ENCODE data around the gene SNX10.

The SNX10 gene

DNA sequence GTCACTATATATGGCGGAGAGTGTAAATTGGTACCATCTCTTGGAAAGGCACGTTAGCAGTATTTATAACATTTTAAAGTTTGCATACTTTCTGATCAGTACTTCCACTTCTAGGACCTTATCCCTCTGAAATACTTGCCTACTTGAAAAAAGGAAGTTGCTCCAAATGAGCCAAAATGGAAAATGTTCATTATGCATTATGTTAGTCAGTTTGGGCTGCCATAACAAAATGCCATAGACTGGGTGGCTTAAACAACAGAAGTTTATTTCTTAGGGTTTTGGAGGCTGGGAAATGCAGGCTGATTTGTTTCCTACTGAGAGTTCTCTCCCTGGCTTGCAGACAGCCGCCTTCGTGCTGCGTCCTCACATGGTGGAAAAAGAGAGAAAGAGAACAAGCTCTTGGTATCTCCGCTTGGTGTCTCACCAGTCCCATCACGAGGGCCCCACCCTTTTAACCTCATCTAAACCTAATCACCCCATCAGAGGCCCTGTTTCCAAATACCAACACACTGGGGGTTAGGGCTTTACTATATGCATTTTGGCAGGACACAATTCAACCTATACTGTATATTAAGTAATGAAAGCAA is 6.9 kb downstream of the SNX10 start:
- no peak for DNase-seq (ENCODE audit: low read depth in 2 of 2, low spot score in 1 of 2)

DNA sequence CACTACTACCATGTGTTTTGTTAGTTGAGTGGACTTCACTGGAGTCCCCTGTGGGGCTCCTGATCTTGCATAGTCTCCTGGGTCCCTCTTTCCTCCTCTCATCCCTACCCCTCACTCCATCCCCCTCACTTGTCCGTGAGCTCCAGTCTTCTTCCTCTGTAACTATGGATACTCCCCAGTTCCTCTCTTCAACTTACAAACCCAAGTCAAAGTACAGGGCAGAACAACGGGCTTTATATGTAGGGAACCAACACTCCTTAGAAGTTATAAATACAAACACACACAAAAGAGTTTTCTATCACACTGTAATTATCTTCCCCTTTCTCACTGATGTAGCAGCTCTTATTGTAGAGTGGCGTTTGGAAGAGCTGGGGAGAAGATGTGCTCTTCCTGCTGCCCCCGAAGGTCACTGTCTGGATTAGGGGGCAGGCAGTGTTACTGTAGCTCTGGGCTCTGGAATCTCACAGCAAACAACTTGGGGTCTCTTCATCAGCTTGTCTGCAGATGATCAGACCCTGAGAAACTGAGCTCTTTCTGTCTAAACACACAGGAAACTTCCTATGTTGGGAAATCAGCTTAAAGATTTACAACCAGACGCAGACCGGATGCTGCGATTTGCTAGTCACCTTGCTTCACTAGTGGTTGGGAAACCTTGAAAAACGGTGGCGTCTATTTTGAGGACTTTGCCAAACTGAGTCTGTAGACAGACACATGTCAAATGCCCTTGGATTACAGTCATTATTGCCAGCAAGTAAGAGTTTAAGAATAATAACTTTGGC is 13.6 kb downstream of the SNX10 start:
- DNase-seq (ENCODE audit: low read depth in 2 of 2, low spot score in 1 of 2): no peak

DNA sequence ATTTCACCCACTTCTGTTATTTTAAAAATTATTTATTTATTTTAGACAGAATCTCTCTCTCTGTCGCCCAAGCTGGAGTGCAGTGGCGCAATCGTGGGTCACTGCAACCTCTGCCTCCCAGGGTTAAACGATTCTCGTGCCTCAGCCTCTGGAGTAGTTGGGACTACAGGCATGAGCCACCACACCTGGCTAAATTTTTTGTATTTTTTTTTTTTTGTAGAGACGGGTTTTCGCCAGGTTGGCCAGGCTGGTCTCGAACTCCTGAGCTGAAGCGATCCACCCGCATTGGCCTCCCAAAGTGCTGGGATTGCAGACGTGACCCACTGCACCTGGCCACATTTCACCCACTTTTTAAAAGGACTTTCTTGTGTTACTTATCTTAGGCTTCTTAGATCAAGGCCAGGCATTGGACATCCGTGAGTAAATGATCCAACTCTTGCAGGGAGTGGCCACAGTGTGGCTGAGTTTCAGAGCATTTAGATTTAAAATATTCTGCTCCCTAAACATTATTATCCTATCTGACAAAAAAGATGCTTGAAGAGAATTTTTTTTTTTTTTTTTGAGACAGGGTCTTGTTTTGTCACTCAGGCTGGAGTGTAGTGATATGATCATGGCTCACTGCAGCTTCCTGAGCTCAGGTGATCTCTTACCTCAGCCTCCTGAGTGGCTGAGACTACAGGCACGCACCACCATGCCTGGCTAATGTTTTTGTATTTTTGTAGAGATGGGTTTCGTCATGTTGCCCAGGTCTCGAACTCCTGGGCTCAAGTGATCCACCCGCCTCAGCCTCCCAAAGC is 14.4 kb downstream of the SNX10 start:
- DNase-seq (ENCODE audit: low read depth in 2 of 2, low spot score in 1 of 2): no peak

DNA sequence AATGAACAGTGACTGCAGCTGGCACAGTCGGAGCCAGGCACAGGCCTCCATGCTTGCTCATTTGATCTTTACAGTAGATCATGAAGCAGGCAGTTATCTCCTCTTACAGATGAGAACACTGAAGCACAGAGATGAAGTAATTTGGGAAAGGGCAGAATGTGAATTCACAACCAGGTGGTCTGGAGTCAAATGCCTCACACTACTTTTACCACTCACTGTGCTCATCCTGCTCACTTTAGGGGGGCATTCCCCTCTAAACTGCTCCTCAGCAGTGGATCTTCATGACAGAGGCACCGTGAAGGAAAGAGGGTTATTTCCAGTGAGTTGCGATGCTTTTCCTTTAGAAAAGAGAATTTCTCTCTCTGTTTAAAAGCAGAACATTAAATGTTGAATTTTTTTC is 15.1 kb downstream of the SNX10 start:
- DNase-seq (ENCODE audit: low read depth in 2 of 2, low spot score in 1 of 2): no peak

- no peak for DNase-seq (ENCODE audit: low read depth in 2 of 2, low spot score in 1 of 2)
These were observed 15.6 kb downstream of the SNX10 start for GRCh38 chr7:26307226-26307625.

DNA sequence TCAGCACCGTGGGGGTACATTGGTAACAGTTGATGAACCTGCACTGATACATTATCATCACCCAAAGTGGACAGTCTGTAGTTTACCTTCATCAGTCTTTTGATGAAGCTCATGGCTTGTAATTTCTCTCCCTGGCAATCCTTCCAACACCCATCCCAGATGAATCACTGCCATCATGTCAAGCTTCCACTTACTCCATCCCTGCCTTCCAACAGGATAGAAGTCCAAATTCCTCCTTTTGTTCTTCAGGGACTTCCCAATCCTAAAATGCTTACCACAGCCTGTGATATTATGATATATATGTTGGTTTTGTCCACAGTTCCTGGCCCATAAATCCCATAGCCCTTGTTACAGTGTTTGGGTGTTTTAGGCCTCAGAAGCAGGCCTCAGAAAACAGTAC is 16.1 kb downstream of the SNX10 start:
- DNase-seq (ENCODE audit: low read depth in 2 of 2, low spot score in 1 of 2): no peak

- no peak for DNase-seq (ENCODE audit: low read depth in 2 of 2, low spot score in 1 of 2)
These were observed 16.9 kb downstream of the SNX10 start for GRCh38 chr7:26308551-26308950.

DNA sequence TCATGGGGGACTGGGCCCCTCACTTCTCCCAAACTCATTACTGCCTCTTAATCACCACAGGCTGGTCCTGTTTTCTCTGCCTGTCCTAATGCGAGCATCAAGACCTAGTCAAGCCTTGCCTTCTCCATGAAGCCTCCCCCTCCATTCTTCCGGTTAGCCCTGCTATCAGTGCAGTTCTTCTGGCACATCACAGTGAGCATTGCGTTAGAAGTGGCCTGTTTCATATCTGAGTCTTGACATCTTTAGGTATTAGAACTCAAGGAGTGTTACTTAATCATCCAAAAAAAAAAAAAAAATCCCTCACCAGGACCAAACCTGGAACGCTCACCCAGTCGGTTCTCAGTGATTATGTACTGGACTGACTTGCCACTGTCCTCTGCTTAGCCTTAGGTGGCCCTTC is 17.4 kb downstream of the SNX10 start:
- DNase-seq (ENCODE audit: low read depth in 2 of 2, low spot score in 1 of 2): no peak

- DNase-seq (ENCODE audit: low read depth in 2 of 2, low spot score in 1 of 2): no peak
These were observed 20.1 kb downstream of the SNX10 start for GRCh38 chr7:26311798-26312197.

- DNase-seq (ENCODE audit: low read depth in 2 of 2, low spot score in 1 of 2): no peak
These were observed 25.5 kb downstream of the SNX10 start for GRCh38 chr7:26317211-26317610.

DNA sequence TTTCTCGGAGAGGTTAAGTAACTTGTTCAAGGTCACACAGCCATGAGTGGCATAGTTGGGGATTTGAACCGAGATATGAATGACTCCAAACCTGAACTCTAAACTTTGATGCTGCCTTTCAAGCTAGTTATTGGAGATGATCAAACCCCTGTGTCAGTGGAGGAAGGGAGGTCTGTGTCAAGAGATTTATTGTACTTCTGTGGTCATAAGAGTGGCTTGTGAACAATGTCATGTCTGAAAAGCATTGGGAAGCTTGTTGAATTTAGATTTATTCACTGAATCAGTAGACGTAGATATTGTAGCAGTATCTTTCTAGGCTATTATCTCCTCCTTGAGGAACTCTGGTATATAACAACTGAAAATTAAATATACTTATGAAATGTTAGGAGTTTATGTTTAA is 27.3 kb downstream of the SNX10 start:
- DNase-seq (ENCODE audit: low read depth in 2 of 2, low spot score in 1 of 2): no peak

GRCh38 chr7:26319636-26320035 is 28.0 kb downstream of the SNX10 start:
- no peak for DNase-seq (ENCODE audit: low read depth in 2 of 2, low spot score in 1 of 2)

GRCh38 chr7:26320878-26321277 is 29.2 kb downstream of the SNX10 start:
- DNase-seq (ENCODE audit: low read depth in 2 of 2, low spot score in 1 of 2): no peak

GRCh38 chr7:26321435-26321834 is 29.8 kb downstream of the SNX10 start:
- DNase-seq (ENCODE audit: low read depth in 2 of 2, low spot score in 1 of 2): no peak

DNA sequence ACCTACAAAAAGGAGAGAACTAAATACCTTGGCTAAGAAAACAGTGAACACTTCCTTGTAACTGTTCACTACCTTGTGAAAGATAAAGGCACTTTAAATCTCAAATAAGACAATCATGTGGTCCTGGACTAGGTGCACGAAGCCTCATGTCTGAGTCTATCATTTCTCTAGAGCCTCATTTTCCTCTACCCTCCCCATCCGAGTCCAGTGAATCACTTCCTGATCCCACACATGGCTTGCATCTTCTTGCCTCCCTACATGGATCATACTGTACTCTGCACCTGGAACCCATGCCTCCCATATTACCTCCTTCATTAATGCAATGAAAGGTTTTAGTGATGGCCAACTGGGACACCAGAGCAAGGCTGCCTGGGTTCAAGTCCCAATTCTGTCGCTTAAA is 34.5 kb downstream of the SNX10 start:
- no peak for DNase-seq (ENCODE audit: low read depth in 2 of 2, low spot score in 1 of 2)

- DNase-seq (ENCODE audit: low read depth in 2 of 2, low spot score in 1 of 2): no peak
These were observed 37.1 kb downstream of the SNX10 start for GRCh38 chr7:26328498-26329390.

DNA sequence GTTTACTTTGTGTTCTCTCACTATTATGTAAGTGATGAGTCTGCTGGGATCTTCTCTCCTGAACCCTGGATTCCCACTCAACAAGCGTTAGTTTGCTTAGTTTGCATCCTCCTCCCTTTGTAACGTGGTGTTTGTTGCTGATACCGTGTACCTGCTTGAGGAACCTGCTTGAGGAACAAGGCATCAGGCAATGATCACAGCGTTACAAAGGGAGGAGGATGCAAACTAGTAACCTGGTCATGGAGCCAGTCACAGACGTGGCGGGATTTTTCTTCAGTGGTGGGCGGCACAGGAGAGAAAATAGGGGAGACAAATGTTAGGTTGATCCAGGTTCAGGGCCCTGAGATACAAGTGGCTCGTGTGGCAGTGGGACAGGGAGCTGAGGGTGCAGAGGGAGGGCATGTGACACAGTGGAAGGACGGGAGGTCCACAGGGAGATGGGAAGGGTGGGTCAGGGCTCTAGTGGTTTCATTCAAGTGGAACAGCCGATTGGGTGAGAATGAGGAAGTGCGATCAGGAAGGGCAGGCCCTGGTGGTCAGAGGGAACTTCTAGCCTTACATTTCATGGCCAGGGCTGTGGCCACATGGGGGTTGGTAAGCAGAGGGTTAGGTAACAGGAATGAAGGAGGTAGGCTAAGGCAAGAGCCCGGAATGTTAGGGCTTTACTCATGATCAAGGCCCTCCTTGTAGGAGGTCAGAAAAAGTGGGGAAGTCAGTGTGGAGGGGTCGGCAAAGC is 38.0 kb downstream of the SNX10 start:
- no peak for DNase-seq (ENCODE audit: low read depth in 2 of 2, low spot score in 1 of 2)

DNA sequence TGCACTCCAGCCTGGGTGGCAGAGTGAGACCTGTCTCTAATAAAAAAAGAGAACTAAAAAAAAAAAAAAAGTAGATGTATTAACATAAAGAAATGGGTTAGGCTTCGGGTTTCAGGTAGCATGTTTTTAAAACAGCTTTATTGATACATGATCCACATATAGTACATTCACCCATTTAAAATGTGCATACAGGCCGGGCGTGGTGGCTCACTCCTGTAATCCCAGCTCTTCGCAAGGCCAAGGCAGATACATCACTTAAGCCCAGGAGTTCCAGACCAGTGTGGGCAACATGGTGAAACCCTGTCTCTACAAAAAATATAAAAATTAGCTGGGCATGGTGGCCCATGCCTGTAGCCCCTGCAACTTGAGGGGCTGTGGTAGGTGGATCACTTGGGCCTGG is 39.5 kb downstream of the SNX10 start:
- DNase-seq (ENCODE audit: low read depth in 2 of 2, low spot score in 1 of 2): no peak

GRCh38 chr7:26331789-26332188 is 40.1 kb downstream of the SNX10 start:
- DNase-seq (ENCODE audit: low read depth in 2 of 2, low spot score in 1 of 2): no peak

DNA sequence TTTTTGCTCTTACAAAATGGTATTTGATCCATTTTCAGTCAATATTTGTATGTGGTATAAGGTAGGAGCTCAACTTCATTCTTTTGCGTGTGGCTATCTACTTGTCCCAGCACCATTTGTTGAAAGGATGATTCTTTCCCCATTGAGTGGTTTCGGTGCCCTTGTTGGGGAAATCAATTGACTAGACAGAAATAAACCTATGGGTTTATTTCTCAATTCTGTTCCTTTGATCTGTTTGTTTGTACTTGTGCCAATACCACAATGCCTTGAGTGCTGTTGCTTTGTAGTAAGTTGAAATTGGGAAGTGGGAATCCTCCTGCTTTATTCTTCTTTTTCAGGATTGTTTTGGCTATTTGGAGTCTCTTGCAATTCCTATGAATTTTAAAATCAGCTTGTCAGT is 41.0 kb downstream of the SNX10 start:
- DNase-seq (ENCODE audit: low read depth in 2 of 2, low spot score in 1 of 2): no peak
